Omental fat pad (tissue), 4 donors: Measurements from ENCODE around the gene GLMP. TPM values are rescaled to one million over a fixed set of nuclear protein-coding genes. Genes with fewer than 3 reads are reported as not detected.

Experiments used
- ATAC-seq: fragments of 150-250 bp; one replicate; pipeline ENCODE4 v1.9.1; 2016; ENCODE audit warnings: mild to moderate bottlenecking, moderate library complexity; ENCODE audit not compliant: low FRiP score
- DNase-seq: peaks from one replicate; pipeline ENCODE4 v3.0.0-alpha.2; 2019; ENCODE audit warnings: low spot score
- total RNA-seq, 4 donors: library from RNA; depleted of rRNA; stranded (reverse); fragments of >200 nt; gene quantifications; one replicate each; pipeline ENCODE4 v1.1.0, GENCODE V29; 2016
- TF ChIP-seq, protein P1 (sequence below), 3 donors: fragments of 450-650 bp; IDR thresholded peaks; one replicate each; pipeline ENCODE4 v1.5.1; 2016 to 2017; ENCODE audit warnings: antibody characterized with exemption in 3 of 3, mild to moderate bottlenecking in 3 of 3, moderate library complexity in 2 of 3

The GLMP gene
- total RNA-seq, 4 donors from 2014 or later: 44.0 to 71.1 (median 55.9) TPM

DNA sequence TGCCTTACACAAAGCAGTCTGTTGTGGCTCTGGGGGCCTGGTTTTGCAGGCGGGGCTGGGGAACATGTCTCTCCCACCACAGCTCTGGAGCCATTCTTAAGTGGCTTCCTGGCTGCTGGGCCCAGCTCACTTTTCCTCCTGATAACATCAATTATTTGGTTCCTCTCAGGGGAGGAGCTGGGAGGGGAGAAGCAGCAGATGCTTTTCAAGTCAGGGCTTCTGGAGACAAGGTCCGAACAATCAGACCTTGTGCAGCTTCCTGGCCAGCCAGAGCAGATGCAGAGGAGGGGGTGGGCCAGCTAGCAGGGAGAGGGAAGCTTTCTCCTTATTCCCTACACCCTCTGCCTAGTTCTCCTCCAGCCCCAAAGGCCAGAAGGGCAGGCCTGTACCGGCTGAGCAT lies 44.0 kb downstream of the GLMP start:
- DNase-seq: no peak
- TF ChIP-seq, protein P1, sequence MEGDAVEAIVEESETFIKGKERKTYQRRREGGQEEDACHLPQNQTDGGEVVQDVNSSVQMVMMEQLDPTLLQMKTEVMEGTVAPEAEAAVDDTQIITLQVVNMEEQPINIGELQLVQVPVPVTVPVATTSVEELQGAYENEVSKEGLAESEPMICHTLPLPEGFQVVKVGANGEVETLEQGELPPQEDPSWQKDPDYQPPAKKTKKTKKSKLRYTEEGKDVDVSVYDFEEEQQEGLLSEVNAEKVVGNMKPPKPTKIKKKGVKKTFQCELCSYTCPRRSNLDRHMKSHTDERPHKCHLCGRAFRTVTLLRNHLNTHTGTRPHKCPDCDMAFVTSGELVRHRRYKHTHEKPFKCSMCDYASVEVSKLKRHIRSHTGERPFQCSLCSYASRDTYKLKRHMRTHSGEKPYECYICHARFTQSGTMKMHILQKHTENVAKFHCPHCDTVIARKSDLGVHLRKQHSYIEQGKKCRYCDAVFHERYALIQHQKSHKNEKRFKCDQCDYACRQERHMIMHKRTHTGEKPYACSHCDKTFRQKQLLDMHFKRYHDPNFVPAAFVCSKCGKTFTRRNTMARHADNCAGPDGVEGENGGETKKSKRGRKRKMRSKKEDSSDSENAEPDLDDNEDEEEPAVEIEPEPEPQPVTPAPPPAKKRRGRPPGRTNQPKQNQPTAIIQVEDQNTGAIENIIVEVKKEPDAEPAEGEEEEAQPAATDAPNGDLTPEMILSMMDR (IDR thresholded peaks at IDR 0.05): no peak
- no peak for ATAC-seq

DNA sequence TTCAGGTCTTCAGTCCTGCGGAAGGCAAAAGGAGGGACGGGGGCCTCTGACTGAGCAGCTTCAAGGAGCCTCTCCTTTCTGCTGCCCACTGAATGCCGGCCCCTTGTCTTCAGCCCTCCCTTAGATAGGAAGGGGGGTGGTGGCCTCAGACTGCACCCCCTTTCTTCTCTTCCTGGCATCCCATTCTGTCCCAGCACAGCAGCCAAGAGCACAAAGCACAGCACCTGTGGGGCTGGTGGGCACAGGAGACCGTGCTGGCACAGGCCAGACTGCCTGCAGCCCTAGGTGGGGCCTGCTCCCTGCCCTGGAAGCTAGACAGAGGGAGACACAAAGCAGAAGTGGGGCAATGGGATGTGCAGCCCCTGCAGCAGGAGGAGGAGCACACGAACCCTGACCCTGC lies 45.9 kb downstream of the GLMP start:
- TF ChIP-seq, protein P1 (IDR thresholded peaks at IDR 0.05): no peak
- ATAC-seq (no peak), DNase-seq (no peak)

DNA sequence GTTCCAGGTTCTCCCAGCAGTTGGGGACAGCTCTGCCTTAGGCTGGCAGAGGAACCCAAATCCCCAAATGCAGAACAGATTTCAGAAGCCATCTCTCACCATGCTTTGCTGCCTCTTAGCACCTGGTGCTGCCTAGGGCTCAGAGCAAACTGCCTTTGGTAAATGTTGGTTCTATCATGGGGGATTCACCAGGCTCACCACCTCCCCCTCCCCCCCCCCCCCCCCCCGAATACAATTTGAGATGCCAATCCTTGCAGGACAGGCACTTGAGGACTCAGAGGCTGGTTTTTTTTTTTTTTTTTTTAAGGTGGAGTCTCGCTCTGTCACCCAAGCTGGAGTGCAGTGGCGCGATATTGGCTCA lies 47.2 kb downstream of the GLMP start:
- ATAC-seq (no peak), DNase-seq (no peak)
- TF ChIP-seq, protein P1 (IDR thresholded peaks at IDR 0.05): no peak

DNA sequence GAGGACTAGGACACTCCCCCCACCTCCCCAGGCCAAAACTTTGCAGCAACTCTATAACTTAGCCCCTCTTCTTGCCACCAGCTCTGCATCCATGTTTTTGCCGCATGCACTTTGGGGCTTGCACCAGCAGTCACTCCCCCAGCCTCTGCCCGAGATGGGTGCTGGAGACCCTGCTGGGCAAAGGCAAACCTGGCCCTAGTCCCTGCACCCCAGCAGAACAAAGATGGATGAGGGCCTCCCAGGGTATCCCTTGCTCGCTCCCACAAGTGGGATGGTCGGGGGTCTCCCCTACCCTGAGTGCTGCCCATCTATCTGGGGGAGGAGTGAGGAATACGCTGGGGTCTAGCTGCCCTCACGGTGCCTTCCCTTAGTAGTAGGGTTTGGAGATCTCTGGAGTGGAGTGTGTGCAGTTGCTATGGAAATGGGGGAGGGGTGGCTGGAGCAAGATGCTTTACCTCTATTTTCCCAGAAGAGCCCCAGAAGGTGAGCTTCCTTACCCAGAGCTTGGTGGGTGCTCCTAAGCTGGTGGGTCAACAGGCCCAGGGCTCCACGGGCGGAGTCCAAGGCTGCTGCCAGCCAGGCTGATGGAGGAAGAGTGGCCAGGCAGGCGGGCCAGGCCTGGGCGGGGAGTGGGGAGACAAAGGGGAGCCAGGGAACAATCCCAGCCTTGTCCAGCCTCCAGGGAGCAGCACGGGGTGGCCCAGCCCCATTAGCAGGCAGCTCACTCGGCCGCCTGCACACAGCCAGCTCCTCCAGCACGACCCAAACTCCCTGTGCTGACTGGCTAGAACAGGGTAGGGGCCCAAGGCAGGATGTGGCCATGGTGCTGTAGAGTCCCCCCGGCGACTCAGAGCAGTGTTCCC lies 47.8 kb downstream of the GLMP start, which contains the start of gene PAQR6:
Gene PAQR6, minus strand, starts transcription at position 597 of the 863 bp plus-strand sequence. CDS start 1,325 bp downstream, outside the sequence.
- DNase-seq (no peak), ATAC-seq (no peak)
- TF ChIP-seq, protein P1 (IDR thresholded peaks at IDR 0.05): no peak

DNA sequence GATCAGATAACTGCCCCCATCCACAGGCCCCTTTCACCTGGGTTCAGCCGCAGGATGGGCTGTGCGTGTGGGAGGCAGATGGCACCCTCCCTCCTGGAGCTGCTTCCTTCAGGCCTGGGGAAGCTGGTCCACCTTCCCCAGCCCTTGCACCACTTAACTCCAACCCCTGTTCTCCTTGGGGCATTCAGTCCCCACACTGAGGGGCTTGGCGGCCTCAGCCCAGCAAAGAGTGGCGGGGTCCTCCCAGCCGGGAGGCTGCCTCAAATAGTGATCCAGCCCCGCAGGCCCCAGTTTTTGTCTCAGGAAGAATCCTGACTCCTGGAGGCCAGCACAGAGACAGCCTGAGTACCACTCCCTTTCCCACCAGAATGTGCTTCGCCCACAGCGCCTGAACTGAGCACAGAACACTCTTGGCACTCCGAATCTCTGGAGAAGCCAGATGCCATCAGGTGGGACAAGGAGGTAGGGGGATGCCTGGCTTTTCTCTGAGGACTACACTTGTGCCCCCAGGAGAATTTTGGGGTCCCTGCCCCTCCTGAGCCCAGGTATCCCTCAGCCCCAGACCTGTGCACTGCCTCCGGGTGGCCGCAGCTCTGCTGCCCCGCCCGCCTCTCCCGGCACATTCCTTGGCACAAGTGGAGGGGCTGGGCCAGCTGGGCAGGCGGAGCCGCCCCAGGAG lies 48.6 kb downstream of the GLMP start:
- DNase-seq: no peak
- ATAC-seq: no peak
- TF ChIP-seq, protein P1 (IDR thresholded peaks at IDR 0.05): no peak

DNA sequence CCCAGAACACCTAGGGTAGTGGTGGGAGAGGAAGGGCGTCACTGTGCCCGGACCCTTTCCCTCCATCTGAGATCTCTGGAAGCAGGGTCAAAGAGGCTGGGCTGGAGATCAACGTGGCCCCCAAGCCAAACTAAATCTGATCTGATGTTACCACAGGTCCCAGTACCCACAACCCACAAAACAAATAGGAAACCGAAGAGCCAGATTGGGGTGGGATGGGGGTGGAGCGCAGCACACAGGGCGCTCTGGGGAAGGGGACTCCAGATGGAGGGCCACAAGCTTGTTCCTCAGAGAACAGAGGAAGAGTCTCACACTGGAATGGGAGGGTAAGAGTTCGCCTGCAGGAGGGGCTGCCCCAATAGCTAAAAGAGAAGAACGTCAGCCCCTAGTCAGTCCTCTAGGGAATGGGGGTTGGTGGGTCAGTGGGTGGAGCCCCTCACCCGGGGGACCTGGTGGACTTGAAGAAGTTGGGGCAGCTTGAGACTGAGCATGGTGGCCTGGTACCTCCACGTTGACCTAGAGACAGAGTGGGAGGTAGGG lies 49.2 kb downstream of the GLMP start:
- ATAC-seq: no peak
- TF ChIP-seq, protein P1 (IDR thresholded peaks at IDR 0.05): no peak
- no peak for DNase-seq
